IMR-90 (cell line): ENCODE measurements around the gene MB21D2. TPM values are rescaled to one million over a fixed set of nuclear protein-coding genes. Genes with fewer than 3 reads are reported as not detected.

Experiments used
- ATAC-seq: fragments of 200-7000 bp; cut with Tn5 transposase; 2 replicates; pipeline ENCODE4 v1.9.1; 2020; ENCODE audit warnings: low read depth, mild to moderate bottlenecking, moderate library complexity
- BruUV-seq: library from RNA; stranded (reverse); fragments of 400-500 nt; replicated peaks from 2 replicates; lab custom pipeline; 2021; lab: Mats Ljungman, UMichigan
- CTCF ChIA-PET: fragments of 300-600 bp; formaldehyde crosslinking; extraction: SDS; loops from one replicate; lab custom pipeline; 2021; ENCODE audit warnings: antibody characterized with exemption; lab: Yijun Ruan, JAX
- POLR2A ChIA-PET: fragments of 300-600 bp; sonication (Branson Sonifier 250); formaldehyde crosslinking; loops from one replicate; lab custom pipeline; 2022; ENCODE audit warnings: antibody characterized with exemption; ENCODE audit not compliant: unreplicated experiment; lab: Charles Lee
- DNase-seq: peaks from one replicate; pipeline ENCODE4 v3.0.0; 2013
- H2AFZ ChIP-seq: replicated peaks from 2 replicates; pipeline ENCODE3; 2013; ENCODE audit warnings: low read length, mild to moderate bottlenecking; ENCODE audit not compliant: poor library complexity
- H2AK5ac ChIP-seq: 2 replicates; pipeline ENCODE4 v1.6.1; 2013; ENCODE audit warnings: low read depth, low read length, inconsistent platforms
- H2AK9ac ChIP-seq: replicated peaks from 2 replicates; pipeline ENCODE3; 2013; ENCODE audit warnings: mild to moderate bottlenecking, low read depth, low read length, moderate library complexity; ENCODE audit not compliant: poor library complexity
- H2BK120ac ChIP-seq: 2 replicates; pipeline ENCODE4 v1.6.1; 2013; ENCODE audit warnings: low read depth, low read length, inconsistent platforms
- H2BK15ac ChIP-seq: 3 replicates; pipeline ENCODE4 v1.6.1; 2013; ENCODE audit warnings: low read depth, low read length, inconsistent platforms
- H2BK20ac ChIP-seq: 2 replicates; pipeline ENCODE4 v1.6.1; 2013; ENCODE audit warnings: low read depth, mild to moderate bottlenecking, inconsistent platforms, low read length, moderate library complexity
- H2BK5ac ChIP-seq: 2 replicates; pipeline ENCODE4 v1.6.1; 2013; ENCODE audit warnings: mild to moderate bottlenecking, low read depth, low read length, inconsistent platforms; ENCODE audit not compliant: poor library complexity, severe bottlenecking
- H3K14ac ChIP-seq: replicated peaks from 2 replicates; pipeline ENCODE4 v1.6.1; 2013; ENCODE audit warnings: low read depth, low read length, inconsistent platforms
- H3K18ac ChIP-seq: 2 replicates; pipeline ENCODE4 v1.6.1; 2013; ENCODE audit warnings: low read depth, low read length, control low read depth
- H3K23ac ChIP-seq: 2 replicates; pipeline ENCODE4 v1.6.1; 2013; ENCODE audit warnings: low read depth, low read length, inconsistent platforms
- H3K27ac ChIP-seq: 2 replicates; pipeline ENCODE4 v1.5.1; 2013; ENCODE audit warnings: mild to moderate bottlenecking, control low read depth, low read length; ENCODE audit not compliant: insufficient read depth
- H3K27me3 ChIP-seq: 2 replicates; pipeline ENCODE4 v1.6.1; 2013; ENCODE audit warnings: low read length; ENCODE audit not compliant: control insufficient read depth, insufficient read depth
- H3K36me3 ChIP-seq: 2 replicates; pipeline ENCODE4 v1.6.1; 2013; ENCODE audit warnings: low read length, mixed read lengths; ENCODE audit not compliant: control insufficient read depth, insufficient read depth
- H3K4ac ChIP-seq: 2 replicates; pipeline ENCODE4 v1.6.1; 2013; ENCODE audit warnings: low read depth, low read length, inconsistent platforms
- H3K4me1 ChIP-seq: 2 replicates; pipeline ENCODE4 v1.6.1; 2013; ENCODE audit warnings: low read length, mixed read lengths; ENCODE audit not compliant: control insufficient read depth, insufficient read depth
- H3K4me2 ChIP-seq: 2 replicates; pipeline ENCODE4 v1.6.1; 2013; ENCODE audit warnings: low read depth, mild to moderate bottlenecking, control low read depth, low read length, moderate library complexity
- H3K4me3 ChIP-seq: 2 replicates; pipeline ENCODE4 v1.5.1; 2013; ENCODE audit warnings: low read depth, mild to moderate bottlenecking, control low read depth, low read length, moderate library complexity; ENCODE audit not compliant: insufficient read depth
- H3K56ac ChIP-seq: 2 replicates; pipeline ENCODE4 v1.6.1; 2013; ENCODE audit warnings: low read length, inconsistent platforms; ENCODE audit not compliant: insufficient read depth; ENCODE audit errors: extremely low read depth
- H3K79me1 ChIP-seq, 2 experiments: 2 replicates each; pipeline ENCODE4 v1.6.1; 2013; ENCODE audit warnings: low read length in 2 of 2, inconsistent platforms in 1 of 2, low read depth in 1 of 2
- H3K9ac ChIP-seq: 2 replicates; pipeline ENCODE4 v1.6.1; 2013; ENCODE audit warnings: low read depth, low read length, control low read depth
- H3K9me1 ChIP-seq: 2 replicates; pipeline ENCODE4 v1.6.1; 2013; ENCODE audit warnings: low read length, inconsistent platforms; ENCODE audit not compliant: insufficient read depth
- H3K9me3 ChIP-seq: 2 replicates; pipeline ENCODE4 v1.6.1; 2013; ENCODE audit warnings: low read length; ENCODE audit not compliant: control insufficient read depth, insufficient read depth
- H4K20me1 ChIP-seq: 2 replicates; pipeline ENCODE4 v1.6.1; 2013; ENCODE audit warnings: low read length, inconsistent platforms; ENCODE audit not compliant: insufficient read depth
- H4K5ac ChIP-seq: 2 replicates; pipeline ENCODE4 v1.6.1; 2013; ENCODE audit warnings: mild to moderate bottlenecking, low read depth, low read length, control low read depth
- H4K8ac ChIP-seq, 2 experiments: 2 replicates each; pipeline ENCODE4 v1.6.1; 2013; ENCODE audit warnings: low read depth in 2 of 2, low read length in 2 of 2, control low read depth in 1 of 2, inconsistent platforms in 1 of 2
- H4K91ac ChIP-seq: 2 replicates; pipeline ENCODE4 v1.6.1; 2013; ENCODE audit warnings: low read depth, low read length, inconsistent platforms; ENCODE audit not compliant: insufficient read depth
- CHD1 ChIP-seq: IDR thresholded peaks from 2 replicates; pipeline ENCODE4 v1.6.1; 2012; ENCODE audit warnings: low read depth, low read length, improper control_type of control experiment
- FOS ChIP-seq: fragments of 150-350 bp; IDR thresholded peaks from 2 replicates; pipeline ENCODE4 v1.6.1; 2016; ENCODE audit warnings: low read depth, low read length
- RAD21 ChIP-seq: IDR thresholded peaks from 2 replicates; pipeline ENCODE4 v1.6.1; 2012; ENCODE audit warnings: low read length, improper control_type of control experiment
- SMC3 ChIP-seq: fragments of 150-350 bp; IDR thresholded peaks from 2 replicates; pipeline ENCODE4 v1.6.1; 2016; ENCODE audit warnings: low read depth, mild to moderate bottlenecking, antibody characterized with exemption, low read length, moderate library complexity
- WGBS, 2 experiments: methylation state at CpG; one replicate each; pipeline versions ENCODE4 v1.1.5 to v1.1.7; 2013; ENCODE audit warnings: missing lambda C conversion rate in 2 of 2; ENCODE audit not compliant: insufficient read length in 1 of 2; ENCODE audit errors: extremely low coverage in 2 of 2; 5-methylcytosine and 5-hydroxymethylcytosine counted together
- dilution Hi-C: fragments of 300-500 bp; cut with HindIII; formaldehyde crosslinking; loops from one replicate; pipeline ENCODE4 v1.14.3; 2018; ENCODE audit warnings: low sequenced_read_pairs; ENCODE audit not compliant: unreplicated experiment
- in situ Hi-C: fragments of 300-500 bp; cut with MboI; formaldehyde crosslinking; loops from 3 replicates; pipeline ENCODE4 v1.14.3; 2019; ENCODE audit warnings: low sequenced_read_pairs, inconsistent platforms, mixed read lengths
- intact Hi-C: fragments of 100-400 bp; cut with micrococcal nuclease; formaldehyde crosslinking; loops from 2 replicates; pipeline ENCODE4 v1.10.0; 2022
- polyA plus RNA-seq, 3 experiments: library from polyadenylated mRNA; depleted of rRNA; stranded (reverse); fragments of >200 nt; gene quantifications; 2 replicates each; pipeline ENCODE4 v1.2.3, GENCODE V29; 2012; ENCODE audit warnings: low replicate concordance in 1 of 3
- total RNA-seq: library from RNA; depleted of rRNA; stranded (reverse); fragments of >200 nt; gene quantifications from 2 replicates; pipeline ENCODE4 v1.2.3, GENCODE V29; 2012
- TF ChIP-seq, protein P1 (sequence below): fragments of 150-350 bp; IDR thresholded peaks from 2 replicates; pipeline ENCODE4 v1.6.1; 2017; ENCODE audit warnings: mild to moderate bottlenecking, antibody characterized with exemption, low read length, low read depth

Gene MB21D2
- total and polyA plus RNA-seq, 2 of the 4 experiments (the other 2 are of a cell fraction), result 13.6 to 44.8 TPM

DNA sequence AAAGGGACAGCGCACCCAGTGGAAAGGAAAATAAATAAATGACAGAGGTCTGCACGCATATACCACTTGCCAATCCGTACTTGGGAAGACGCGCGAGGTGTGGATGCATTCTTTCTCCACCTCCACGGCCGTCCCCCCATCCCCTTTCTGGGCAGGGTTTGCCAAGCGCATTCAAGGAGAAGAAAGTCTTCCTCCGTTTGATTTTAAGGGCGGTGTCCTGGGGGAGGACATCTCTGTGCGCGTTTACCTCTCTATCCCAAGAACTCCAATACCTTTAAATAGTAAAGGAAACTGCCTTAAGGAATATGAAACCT is 576 bp upstream of the MB21D2 start:
- Histone ChIP-seq H3K4me1 (peaks cover 5% of the 10 kb centered on the region), H3K4me2 (peak overlapping the region; percentile 84), H2AK9ac (peak overlapping the region; percentile 21), H3K9me1 (no peaks in the 10 kb centered on the region), H4K5ac (peak overlapping the region; percentile 28; the same call in 1 of the 2 replicates), H3K4me3 (peak overlapping the region; percentile 79), H3K9ac (peak overlapping the region; percentile 59), H2BK15ac (no peak overlapping the region; the same call in 2 of the 3 replicates), H3K27ac (peak overlapping the region; percentile 90), H4K20me1 (peaks cover 20% of the 10 kb centered on the region; the same call in 1 of the 2 replicates), H3K14ac (peak overlapping the region; percentile 81), H3K4ac (peak overlapping the region; percentile 71), H3K27me3 (no peaks in the 10 kb centered on the region), H4K91ac (0 out of 2 replicates have a peak overlapping the region, but pooled peaks have one; percentile 14), H2BK5ac (peak overlapping the region; percentile 91), H2BK20ac (0 out of 2 replicates have a peak overlapping the region, but pooled peaks have one; percentile 0), H2AK5ac (no peak overlapping the region), H3K23ac (peak overlapping the region; percentile 62; the same call in 1 of the 2 replicates), H2AFZ (peak overlapping the region; percentile 96), H3K56ac (0 out of 2 replicates have a peak overlapping the region, but pooled peaks have one; percentile 23), H2BK120ac (peak overlapping the region; percentile 87), H3K18ac (peak overlapping the region; percentile 46), H4K8ac (peak overlapping the region; percentile 5 to 44; a peak in 3 of 4 replicates), H3K9me3 (no peaks in the 10 kb centered on the region), H3K79me1 (peaks cover 0 to 14% of the 10 kb centered on the region in 2 experiments; a peak in 3 of 4 replicates), H3K36me3 (no peaks in the 10 kb centered on the region)
- TF ChIP-seq SMC3 (no peak), CHD1 (no peak), FOS (no peak), RAD21 (no peak)
- TF ChIP-seq, protein P1, sequence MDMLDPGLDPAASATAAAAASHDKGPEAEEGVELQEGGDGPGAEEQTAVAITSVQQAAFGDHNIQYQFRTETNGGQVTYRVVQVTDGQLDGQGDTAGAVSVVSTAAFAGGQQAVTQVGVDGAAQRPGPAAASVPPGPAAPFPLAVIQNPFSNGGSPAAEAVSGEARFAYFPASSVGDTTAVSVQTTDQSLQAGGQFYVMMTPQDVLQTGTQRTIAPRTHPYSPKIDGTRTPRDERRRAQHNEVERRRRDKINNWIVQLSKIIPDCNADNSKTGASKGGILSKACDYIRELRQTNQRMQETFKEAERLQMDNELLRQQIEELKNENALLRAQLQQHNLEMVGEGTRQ, result no peak
- no CpG with 5 or more reads among the region's 13 CpGs for WGBS, 2 experiments
- intact Hi-C loops, result loop anchor here (5.0 kb wide), 1 partner anchor 654 kb away; no protein-coding TSS in a partner anchor
- dilution Hi-C loops, result no loop called here
- ChIA-PET CTCF (interaction anchor here (0.6 to 5.3 kb wide), 7 partner anchors 9 to 138 kb away, joined by 3 to 27 read pairs (median 3); no protein-coding TSS in a partner anchor), POLR2A (no interaction called here)
- DNase-seq (no peak), ATAC-seq (no peak)
- in situ Hi-C loops, result no loop called here
- BruUV-seq, result no TSS peak
